Right kidney (tissue), 1 donor: Measurements from ENCODE around the gene PAM.

Experiments
- DNase-seq: peaks from one replicate; pipeline ENCODE4 v3.0.0-alpha.2; 2016

Gene PAM

DNA sequence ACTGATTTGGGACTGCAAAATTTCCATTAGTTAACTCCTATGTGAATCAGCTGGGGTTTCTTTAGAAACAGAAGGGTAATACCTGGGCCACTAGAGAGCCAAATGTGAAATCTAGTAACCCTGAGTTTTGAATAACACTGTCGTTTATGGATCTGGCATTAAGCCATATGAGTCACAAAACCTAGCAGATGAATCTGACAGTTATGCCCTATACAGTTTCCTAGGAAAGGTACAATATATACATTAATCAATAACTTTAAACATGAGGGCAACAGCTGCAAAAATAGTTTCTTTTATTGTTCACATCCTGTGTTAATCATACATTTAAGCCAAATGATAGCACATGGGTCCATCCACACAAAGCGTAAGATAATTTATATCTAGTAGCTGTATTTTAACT is 56.9 kb downstream of the PAM start:
- DNase-seq, result no peak

DNA sequence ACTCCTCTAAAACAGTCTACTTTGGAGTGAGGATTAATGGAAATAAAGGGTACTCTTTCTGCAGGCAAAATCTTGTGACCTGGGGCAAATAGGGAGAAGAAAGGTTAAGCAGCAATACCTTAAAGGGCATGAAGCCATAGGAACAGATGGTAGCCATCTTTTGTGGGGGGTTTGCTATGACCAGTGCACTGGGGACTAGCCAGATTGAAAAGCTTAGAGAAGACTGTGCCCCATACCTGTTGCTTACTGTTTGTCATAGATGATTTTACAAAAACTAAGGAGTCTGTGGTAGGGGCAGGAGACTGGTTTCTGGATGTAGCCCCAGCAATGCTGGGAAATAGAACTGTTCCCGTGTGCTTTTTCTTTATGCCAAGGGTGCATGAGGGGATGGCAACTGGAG is 58.6 kb downstream of the PAM start:
- no peak for DNase-seq

DNA sequence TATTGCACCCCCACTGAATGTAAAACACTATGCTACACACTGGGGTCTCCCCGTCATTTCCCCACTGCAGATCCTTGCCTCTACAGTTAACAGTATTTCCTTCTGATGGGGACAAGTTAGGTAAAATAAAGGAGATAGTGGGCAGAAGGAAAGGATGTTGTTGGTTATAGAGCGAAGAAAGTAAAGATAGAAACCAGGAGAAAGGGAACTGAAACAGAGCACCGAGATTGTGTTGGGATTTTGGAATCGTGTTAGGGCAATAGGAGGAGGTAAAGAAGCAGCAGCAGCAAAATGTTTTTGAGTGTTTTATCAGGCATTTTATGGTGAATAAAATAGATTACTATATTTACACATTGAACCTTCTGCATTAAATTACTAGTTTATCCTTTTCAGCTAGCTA is 60.0 kb downstream of the PAM start:
- no peak for DNase-seq

DNA sequence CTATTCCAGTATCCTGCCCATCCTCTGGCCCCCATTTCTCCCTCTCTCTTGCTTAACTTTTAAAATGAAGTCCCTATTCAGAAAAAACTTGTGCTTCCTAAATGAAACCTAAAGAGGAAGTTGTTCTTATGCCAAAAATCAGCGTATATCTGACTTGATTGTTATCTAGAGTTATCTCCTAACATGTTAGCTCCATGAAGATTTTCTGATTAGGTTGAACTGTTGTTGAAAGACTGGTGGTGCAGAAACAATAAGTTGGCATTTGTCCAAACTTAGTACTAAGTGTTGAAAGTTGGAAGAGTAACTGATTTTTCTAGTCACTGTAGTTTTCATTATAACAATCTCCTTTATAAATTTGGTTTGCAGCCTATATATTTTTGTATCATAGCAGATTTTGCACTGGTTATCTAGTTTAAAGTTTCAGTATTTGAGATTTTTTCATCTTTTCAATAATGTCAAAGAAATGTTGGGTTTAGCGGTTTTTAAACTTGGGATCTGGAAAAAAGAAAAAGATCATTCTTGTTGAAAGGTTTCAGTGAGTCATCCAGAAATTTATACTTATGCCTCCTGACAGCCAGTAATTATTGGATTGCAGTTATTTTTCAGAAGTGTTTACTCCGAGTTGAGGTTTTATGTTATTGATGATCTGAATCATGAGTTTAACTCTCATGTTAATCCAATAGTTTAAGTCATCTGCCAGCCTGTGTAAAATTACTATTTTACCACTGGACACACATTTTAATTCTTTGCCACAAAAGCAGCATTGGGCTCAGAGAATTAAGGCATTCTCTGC is 60.6 kb downstream of the PAM start:
- no peak for DNase-seq

DNA sequence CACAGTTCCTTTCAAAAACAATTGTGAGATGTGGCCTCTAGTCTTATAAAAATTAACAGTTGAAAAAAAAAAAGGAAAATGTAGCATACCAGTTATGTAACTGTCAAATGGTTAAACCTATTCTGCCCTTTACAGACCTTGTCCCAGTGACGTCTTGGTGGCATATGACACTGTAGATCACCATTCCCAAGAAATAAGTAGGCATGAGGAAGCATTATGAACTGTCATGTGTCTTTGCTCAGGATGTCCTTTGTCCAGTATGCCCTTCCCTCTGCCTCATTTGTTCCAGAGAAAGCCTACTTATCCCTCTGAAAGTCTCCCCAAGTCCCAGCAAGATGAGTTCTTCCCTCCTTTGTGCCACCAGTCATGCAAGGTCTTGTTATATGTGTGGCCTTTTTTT is 63.2 kb downstream of the PAM start:
- DNase-seq, result no peak

DNA sequence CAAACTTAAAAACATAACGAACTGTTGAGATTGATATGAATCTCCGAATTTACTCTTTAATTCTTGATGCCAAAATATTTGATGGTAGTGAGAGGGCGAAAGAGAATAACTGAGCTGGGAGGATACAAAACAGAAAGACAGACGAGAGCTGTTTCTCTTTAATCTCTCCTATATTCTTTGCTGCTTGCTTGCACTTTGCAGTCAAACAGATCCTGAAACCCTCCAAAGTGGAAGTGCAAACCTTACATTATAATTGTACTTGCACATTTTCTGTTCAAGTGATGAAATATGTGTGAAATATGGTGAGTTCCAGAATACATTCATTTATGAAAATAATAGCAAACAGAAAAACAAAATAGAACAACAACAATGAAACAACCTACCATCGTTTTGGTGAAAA is 63.8 kb downstream of the PAM start:
- DNase-seq, result no peak

DNA sequence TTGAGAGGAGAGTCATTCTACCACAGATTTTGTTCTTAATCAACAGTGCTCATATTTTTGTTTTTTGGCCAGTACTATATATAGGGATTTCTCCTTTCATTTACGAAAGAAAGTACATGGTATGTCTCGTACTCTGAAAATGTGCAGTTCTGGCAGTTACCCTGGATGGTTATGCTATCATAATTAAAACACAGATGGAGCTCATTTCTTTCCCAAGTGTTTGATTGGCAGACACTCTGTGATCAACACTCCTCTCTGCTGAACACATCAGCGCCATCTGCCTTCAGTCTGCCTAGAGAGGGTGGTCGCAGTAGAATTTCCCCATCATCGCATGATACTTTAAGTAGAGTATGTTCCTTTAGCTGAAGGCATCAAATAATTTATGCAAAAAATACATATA is 64.5 kb downstream of the PAM start:
- DNase-seq, result no peak

DNA sequence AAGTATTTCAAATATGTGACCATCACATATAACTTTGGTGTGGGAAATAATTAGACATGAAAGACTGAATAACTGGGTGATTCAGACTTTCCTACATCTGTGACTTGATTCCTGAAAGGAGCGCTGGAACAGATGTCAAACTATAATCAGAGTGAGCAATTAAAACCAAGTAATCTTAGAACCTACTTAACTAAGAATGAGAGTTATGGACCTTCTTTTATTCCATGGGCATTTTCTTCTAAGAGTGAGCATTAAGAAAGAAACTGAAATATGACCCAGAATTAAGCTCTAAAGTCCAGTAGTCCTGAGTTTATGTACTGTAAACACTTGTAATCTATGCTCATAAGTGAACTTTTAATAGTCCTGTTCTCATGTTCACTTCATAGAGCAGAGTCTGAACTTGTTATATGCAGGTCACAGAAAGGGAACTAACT is 68.4 kb downstream of the PAM start:
- no peak for DNase-seq

DNA sequence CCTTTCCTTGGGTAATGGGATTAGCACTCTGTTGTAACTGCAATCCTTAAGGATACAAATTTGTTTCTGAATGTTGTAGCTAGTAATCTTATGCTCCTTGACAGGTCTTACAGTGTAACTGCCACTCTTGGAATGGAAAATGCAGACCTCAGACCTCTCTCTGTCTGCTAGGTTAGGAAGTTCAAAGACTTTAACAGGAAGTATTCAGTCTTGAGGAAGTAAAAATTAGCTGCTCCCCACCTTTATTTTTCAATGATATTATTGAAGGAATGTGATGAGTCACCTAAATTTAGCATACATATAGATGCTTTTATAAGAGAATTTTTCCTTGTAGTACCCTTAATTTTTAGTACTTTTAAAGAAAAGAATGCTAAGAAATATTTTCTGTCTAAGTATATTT is 71.5 kb downstream of the PAM start:
- no peak for DNase-seq

DNA sequence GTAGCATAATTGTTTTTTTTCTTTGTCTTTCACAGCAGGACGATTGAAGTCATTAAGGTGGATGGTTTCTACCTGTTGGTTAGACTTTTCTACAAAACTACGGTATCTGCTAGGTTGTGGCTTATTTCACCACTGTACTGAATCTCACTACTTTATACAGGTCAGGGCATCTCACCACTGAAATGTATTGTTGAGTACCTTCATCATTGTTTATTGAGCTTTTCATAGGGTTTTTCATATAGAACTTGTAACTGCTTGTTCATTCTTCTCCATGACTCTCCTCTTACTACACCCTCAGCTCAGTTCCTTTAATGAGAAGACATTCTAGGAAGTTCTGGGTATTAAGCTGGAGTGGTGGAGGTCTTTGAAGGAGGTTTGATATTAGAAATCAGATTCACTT is 75.1 kb downstream of the PAM start:
- no peak for DNase-seq

DNA sequence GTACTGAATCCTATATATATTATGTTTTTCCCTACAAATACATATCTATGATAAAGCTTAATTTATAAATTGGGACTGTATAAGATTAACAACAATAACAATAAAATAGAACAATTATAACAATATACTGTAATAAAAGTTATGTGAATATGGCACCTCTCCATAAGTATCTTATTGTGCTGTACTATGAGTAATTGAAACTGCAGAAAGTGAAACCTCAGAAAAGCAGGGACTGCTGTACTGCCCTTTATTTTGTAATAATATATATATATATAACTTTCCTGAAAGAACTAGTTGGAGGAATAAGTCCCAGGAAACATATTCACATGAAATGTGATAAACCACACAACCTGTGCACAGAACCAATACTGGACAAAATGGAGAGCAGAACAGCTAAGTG is 77.3 kb downstream of the PAM start:
- no peak for DNase-seq

DNA sequence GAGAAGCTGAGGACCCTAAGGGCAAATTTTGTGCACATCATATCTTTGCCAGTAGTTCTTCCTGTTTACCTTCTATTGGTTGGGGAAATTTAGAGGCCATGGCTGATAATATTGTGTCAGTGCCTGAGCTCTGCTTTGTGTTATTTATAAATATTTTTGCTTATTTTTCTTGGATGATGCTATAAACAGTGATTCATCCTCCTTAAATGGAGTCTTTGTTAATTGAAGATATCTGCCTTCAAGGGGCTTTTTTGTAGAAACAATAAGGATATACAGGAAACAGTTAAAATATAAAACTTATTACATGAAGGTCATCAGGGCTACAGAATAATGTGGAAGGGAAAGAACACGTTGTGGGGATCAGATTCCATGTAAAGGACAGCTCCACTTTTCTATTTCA is 78.0 kb downstream of the PAM start:
- DNase-seq, result no peak

DNA sequence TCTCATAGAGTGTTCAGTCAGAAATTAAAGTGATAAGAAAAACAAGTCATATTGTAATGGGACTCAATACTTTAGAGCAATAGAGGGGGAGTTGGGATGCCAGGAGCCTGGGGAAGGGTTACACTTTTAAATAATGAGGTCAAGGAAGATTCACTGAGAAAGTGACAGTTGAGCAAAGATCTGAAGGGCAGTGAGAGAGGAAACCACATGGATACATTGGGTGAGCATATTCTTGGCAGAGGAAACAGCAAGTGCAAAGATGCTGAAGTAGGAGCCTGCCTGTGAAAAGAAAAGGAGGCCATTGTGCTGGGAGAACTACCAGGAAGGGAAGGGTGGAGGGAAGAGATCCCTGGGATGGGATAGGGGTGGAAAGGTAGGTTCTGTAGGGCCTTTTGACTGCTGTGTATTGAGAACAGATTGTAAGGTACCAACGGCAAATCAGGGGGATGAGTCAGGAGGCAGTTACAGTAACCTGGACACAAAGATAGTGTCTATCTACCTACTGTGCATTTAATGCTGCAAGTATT is 79.4 kb downstream of the PAM start:
- DNase-seq, result no peak

DNA sequence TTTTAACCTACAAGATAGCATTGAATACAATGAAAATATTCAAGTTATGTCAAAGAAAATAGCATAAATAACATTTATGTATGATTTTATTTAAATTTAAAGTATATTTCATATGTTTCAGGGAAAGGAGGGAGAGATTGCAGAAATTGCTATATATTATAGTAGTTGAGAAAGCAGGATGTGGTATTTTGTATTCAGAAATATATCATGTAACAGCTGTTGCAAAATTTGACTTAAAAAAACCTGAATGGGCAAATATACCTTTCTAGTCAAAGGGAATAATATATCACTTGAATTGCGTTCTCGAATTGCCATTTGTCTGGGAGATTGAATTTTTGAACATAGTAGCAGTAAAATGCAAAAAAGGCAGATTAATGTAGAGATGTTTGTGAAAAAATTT is 80.6 kb downstream of the PAM start:
- DNase-seq, result no peak

DNA sequence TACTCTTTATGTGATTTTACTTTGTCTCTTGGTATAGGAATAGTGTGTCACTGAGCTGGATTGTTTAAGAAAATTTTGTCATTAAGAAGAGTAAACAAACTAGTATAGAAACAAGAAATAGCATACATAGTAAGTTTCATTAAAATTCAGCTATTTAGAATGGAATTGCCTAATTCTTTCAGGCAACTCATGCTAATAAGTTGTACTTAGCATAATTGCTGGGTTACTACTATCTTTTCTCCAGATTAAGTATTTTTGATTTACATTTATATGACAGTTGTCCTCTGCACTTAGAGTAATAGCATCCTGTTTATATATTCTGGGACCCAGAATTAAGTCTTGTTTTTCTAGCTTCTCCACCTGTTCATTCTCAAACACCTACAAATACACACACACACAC is 85.9 kb downstream of the PAM start:
- no peak for DNase-seq

DNA sequence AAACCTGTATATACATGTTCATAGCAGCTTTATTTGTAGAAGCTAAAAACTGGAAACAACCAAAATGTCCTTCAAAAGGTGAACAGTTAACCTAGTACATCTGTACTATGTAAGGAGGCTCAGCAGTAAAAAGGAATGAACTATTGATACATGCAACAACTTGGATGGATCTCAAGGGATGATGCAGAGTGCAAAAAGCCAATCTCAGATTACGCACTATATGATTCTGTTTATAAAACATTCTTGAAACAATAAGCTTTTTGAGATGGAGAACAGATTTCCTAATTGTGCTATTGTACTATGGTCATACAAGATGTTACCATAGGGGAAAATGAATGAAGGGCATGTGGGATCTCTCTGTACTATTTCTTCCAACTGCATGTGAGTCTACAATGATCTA is 88.9 kb downstream of the PAM start:
- no peak for DNase-seq

DNA sequence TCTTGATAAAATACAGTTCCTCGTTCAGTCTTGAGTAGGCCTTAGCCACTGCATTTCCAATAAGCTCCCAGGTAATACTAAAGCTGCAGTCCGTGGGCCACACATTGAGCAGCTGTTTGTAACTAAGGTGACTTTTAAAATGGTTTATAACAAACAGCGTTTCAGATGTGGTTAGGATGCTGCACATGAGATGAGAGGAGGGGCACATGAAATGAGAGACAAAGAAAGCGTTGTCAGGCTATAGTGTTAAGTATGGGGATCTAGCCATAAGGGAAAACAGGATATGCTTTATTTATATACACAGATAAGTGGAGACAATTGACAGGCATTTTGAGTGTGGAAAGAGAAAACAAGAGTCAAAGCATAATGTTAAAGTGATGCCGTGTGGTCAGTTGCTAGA is 89.9 kb downstream of the PAM start:
- no peak for DNase-seq

DNA sequence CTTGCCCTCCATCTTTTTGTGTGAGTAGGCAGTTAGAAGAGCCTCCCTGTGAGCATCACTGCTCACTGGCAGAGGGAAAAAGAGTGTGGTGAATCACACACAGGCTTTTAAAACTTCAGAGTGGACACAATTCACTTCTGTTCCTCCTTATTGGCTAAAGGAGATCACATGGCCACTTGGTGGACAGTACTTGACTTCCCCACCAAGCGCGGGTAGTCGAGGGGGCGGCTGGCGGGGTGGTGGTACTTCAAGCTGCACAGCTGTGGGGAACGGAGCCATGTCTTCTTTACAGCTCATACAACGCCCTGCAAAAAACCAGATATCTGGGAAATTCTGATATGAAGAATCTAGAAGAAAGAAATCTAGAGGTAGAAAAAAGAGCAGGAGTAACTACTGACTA is 95.4 kb downstream of the PAM start:
- DNase-seq, result no peak

DNA sequence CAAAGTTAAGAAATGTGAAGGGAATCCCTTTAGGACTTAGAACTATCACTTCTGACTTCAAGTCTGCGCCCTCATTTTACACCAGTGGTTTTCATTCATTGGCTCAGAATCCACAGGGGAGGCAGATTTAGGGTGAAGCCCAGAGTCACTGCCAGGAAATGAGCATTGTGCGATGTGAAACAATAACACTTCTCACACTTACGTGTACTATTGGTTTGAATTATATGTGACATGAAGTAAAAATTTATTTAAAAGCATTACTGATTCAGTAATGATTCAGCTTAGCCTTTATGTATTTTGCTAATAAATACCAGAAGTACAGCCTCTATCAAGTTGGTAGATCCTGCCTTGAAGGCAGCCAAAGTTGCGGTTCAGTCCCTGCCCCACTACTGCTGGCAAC is 98.6 kb downstream of the PAM start:
- no peak for DNase-seq

DNA sequence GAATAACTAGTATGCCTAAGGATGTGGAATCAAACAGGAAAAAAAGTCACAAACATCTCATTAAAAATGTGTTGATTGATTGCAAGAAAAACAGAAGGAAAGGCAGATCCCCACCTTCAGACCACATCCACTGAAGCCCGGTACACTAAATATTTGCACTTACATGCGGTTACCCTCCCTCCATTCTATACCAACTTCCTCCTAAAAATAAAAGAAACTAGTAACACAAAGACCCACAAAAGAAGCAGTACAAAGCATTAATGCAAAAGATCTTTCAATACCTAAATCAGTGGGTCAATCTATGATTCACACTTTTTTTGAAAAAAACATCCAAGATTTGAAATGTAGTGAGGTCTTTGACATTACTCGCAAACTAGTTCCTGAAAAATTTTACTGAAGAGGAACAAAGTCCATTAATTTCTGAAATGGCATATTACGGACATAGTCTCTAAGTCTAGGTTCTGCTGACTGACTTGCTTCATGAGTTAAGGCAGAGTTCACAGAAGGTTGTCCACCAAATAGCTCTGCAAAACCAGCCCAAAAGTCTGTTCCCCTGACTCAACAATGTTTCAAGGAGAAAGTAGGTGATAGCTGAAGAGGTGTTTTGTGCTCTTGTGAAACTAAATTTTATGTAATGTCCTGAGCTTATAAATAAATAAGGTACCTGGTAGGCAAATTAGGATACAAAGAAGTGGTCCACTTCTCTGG is 100.7 kb downstream of the PAM start:
- DNase-seq, result no peak

DNA sequence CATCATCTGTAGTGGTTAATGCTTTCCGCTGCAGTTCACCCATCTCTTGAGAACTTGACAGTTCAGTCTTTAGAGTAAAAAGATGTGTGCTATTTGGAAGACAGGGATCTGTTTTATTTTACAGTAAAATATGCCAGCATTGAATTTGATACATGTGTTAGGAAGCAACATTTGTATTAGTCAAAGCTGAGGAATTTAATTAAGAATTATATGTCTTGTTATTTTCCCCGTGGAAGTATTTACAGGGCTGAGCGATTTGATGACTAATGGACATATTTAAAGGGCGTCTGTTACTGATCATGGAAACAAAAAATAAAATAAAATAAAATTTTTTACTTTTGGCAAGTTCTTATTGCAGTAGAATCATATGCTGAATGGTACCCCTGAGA is 101.3 kb downstream of the PAM start:
- DNase-seq, result no peak

DNA sequence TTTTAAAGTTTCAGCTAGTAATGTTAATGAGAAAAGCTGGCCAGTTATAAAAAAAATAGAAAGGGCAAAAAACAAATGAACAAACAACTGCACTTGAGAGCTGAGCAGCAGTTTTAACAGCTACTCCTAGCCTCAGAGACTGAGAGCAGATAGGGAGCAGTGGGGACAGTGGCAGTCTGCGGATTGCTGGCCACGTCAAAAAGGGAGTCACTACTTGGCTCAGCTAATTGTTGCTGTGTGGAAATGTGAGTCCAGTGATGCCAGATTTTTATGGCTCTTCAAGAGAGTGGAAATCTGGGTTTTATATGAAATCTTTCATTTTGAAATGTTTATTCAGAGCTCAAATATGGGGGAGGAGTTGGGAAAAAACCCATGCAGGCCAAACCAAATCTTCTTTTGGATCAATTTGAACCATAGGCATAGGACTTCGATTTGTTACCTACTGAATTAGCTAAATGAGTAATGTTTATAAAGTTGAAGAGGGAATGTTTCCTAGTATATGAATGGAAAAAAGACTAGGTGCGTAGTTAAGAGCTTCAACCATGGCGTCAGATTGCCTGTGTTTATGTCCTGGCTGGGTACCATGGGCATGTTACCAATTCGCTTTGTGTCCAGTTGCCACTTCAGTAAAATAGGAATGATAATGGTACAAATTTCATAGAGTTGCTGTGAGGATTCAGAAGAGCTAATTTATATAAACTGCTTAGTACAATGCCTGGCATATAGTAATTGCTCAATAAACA is 102.1 kb downstream of the PAM start:
- DNase-seq, result no peak

DNA sequence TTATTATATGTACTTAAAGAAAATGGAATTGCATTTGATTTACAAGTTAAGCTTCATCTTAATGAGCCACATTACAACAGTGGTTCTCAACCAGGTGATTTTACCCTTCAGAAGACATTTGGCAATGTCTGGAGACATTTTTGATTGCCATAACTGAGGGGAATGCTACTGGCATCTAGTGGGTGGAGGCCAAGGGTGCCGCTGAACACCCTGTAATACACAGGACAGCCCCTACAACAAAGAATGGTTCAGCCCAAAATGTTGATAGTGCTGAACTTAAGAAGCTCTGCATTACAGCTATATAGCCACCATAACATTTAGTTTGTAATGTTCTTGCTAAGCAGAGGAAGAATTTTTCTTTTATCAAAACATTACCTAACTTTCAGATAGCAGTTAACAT is 103.1 kb downstream of the PAM start:
- DNase-seq, result no peak
